ENCODE measurements around the gene PARD6G.
"Not testable (repeated sequence)": the region's sequence is repeated elsewhere in the genome, so short reads cannot be mapped to it uniquely, and the experiment has no call there.

Gene PARD6G

DNA sequence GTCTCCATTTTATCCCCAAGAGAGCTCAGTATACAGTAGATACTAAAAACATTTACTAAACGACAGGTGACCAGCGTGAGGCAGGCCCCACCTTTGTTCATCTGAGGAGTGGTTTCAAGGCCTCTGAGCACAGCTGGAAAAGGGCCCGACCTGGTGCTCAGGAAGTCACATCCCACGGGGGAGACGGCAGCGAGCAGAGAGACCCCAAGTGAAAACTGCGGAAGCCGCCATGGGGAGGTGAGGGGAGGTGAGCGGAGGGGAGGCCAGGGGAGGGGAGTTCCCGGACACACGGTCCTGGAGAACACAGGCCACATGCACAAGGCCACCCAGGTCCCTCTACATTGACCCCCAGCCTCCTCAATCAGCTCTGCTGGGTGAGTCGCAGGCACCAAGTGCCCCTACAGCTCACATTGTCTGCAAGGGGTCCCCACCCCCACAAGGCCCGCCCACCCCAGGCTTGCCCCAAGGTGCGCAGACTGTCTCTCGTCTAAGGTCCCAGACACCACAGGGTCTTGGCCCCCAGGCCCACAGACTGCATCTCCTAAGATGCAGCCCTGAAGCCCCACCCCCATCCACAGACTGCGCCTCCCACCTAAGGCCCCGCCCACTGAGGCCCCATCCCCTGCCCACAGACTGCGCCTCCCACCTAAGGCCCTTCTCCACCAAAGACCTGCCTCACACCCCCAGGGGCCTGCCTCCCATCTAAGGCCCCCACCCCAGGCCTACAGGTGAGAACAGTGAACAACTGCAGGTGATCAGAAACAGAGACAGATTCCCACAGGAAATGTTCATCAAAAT, 19.1 kb downstream of the PARD6G start:
- H3K36me3 ChIP-seq (ENCODE audit: insufficient read depth, low read depth, low read length) = no peaks in the 10 kb centered on the region
- no peaks in the 10 kb centered on the region; the same call in 1 of the 2 replicates for H3K4me1 ChIP-seq (ENCODE audit: insufficient read depth, low read length)
- no peak overlapping the region for H3K4me3 ChIP-seq (ENCODE audit: low read length)
- no peak overlapping the region for H3K9ac ChIP-seq (ENCODE audit: low read depth, low read length)
- H3K27ac ChIP-seq (ENCODE audit: low read length) = no peak overlapping the region
- no peaks in the 10 kb centered on the region for H3K27me3 ChIP-seq (ENCODE audit: insufficient read depth, low read length)
- no peaks in the 10 kb centered on the region for H3K9me3 ChIP-seq (ENCODE audit: insufficient read depth, low read depth, low read length)

DNA sequence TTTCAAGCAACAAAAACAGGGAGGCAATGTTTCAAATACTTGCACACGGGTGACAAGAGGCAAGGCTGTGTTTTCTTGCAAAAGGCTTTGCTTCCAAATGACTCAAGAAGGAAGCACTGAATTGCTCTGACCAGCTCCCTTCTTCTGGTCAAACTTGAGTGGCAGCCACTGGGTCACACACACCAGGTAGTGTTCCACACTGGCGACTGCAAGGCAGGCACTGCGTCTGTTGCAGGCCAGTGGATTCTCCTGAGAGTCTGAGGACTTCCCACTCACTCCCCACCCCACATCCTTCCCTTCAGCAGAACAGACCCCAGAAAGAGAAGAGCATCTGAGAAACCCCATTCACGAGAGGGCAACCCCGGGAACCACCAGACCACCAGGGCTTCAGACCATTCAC, 19.8 kb downstream of the PARD6G start:
- Histone ChIP-seq H3K4me3 (ENCODE audit: low read length) (no peak overlapping the region), H3K27me3 (ENCODE audit: insufficient read depth, low read length) (no peaks in the 10 kb centered on the region), H3K9me3 (ENCODE audit: insufficient read depth, low read depth, low read length) (no peaks in the 10 kb centered on the region), H3K27ac (ENCODE audit: low read length) (no peak overlapping the region), H3K4me1 (ENCODE audit: insufficient read depth, low read length) (no peaks in the 10 kb centered on the region; the same call in 1 of the 2 replicates), H3K36me3 (ENCODE audit: insufficient read depth, low read depth, low read length) (no peaks in the 10 kb centered on the region), H3K9ac (ENCODE audit: low read depth, low read length) (no peak overlapping the region)

- Histone ChIP-seq H3K9me3 (ENCODE audit: insufficient read depth, low read depth, low read length) (no peaks in the 10 kb centered on the region), H3K27me3 (ENCODE audit: insufficient read depth, low read length) (no peaks in the 10 kb centered on the region), H3K36me3 (ENCODE audit: insufficient read depth, low read depth, low read length) (no peaks in the 10 kb centered on the region), H3K27ac (ENCODE audit: low read length) (no peak overlapping the region), H3K4me3 (ENCODE audit: low read length) (no peak overlapping the region), H3K4me1 (ENCODE audit: insufficient read depth, low read length) (no peaks in the 10 kb centered on the region; the same call in 1 of the 2 replicates), H3K9ac (ENCODE audit: low read depth, low read length) (no peak overlapping the region)
Observed at GRCh38 chr18:80225685-80226084, 21.6 kb downstream of the PARD6G start.

DNA sequence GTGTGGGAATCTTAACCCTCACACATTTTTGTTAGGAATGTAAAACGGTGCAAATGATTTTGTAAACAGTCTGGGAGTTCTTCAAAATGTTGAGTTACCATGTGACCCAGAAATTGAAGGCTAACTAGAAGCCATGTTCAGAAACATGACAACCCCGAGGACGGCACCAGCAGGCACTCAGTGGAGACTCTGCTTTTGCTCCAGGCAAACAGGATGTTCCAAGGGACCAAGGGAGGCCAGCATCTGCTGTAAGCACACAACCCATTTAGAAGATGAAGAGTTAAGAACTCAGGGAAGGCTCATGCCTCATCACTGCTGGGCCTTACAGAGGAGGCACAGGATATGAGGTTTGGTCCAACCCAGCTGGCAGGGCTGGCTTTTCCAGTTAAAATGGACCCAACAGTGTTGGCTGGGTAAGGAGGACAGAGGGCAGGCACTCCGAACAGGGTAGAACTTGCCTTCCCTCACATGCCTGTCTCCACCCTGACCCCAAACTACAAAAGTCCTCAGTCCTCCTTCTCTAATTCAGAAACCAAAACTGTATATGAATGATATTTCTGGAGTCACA, 23.6 kb downstream of the PARD6G start:
- H3K27ac ChIP-seq (ENCODE audit: low read length) = no peak overlapping the region

DNA sequence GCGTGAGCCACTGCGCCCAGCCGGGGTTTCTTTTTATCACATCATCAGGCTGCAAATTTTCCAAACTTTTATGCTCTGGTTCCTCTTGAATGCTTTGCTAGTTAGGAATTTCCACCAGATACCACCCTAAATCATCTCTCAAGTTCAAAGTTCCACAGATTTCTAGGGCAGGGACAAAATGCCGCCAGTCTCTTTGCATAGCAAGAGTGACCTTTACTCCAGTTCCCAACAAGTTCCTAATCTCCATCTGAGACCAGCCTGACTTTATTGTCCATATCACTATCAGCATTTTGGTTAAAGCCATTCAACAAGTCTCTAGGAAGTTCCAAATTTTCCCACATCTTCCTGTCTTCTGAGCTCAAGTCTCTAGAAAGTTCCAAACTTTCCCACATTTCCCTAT, 27.8 kb downstream of the PARD6G start:
- H3K27ac ChIP-seq (ENCODE audit: low read length); H3K4me3 ChIP-seq (ENCODE audit: low read length); H3K9ac ChIP-seq (ENCODE audit: low read depth, low read length); H3K27me3 ChIP-seq (ENCODE audit: insufficient read depth, low read length); H3K4me1 ChIP-seq (ENCODE audit: insufficient read depth, low read length); H3K36me3 ChIP-seq (ENCODE audit: insufficient read depth, low read depth, low read length); H3K9me3 ChIP-seq (ENCODE audit: insufficient read depth, low read depth, low read length): not testable (repeated sequence)

More for the DNA sequence above, 23.6 kb downstream of the PARD6G start:
- H3K36me3 ChIP-seq (ENCODE audit: insufficient read depth, low read depth, low read length) = no peaks in the 10 kb centered on the region
- H3K4me3 ChIP-seq (ENCODE audit: low read length) = no peak overlapping the region
- no peak overlapping the region for H3K9ac ChIP-seq (ENCODE audit: low read depth, low read length)
- H3K4me1 ChIP-seq (ENCODE audit: insufficient read depth, low read length) = no peaks in the 10 kb centered on the region; the same call in 1 of the 2 replicates
- no peaks in the 10 kb centered on the region for H3K27me3 ChIP-seq (ENCODE audit: insufficient read depth, low read length)
- no peaks in the 10 kb centered on the region for H3K9me3 ChIP-seq (ENCODE audit: insufficient read depth, low read depth, low read length)

GRCh38 chr18:80218341-80219227, 28.7 kb downstream of the PARD6G start:
- H3K27ac ChIP-seq (ENCODE audit: low read length) = no peak overlapping the region
- no peaks in the 10 kb centered on the region for H3K36me3 ChIP-seq (ENCODE audit: insufficient read depth, low read depth, low read length)
- no peak overlapping the region for H3K4me3 ChIP-seq (ENCODE audit: low read length)
- H3K27me3 ChIP-seq (ENCODE audit: insufficient read depth, low read length) = no peaks in the 10 kb centered on the region
- H3K4me1 ChIP-seq (ENCODE audit: insufficient read depth, low read length) = no peaks in the 10 kb centered on the region
- no peak overlapping the region for H3K9ac ChIP-seq (ENCODE audit: low read depth, low read length)
- H3K9me3 ChIP-seq (ENCODE audit: insufficient read depth, low read depth, low read length) = no peaks in the 10 kb centered on the region

DNA sequence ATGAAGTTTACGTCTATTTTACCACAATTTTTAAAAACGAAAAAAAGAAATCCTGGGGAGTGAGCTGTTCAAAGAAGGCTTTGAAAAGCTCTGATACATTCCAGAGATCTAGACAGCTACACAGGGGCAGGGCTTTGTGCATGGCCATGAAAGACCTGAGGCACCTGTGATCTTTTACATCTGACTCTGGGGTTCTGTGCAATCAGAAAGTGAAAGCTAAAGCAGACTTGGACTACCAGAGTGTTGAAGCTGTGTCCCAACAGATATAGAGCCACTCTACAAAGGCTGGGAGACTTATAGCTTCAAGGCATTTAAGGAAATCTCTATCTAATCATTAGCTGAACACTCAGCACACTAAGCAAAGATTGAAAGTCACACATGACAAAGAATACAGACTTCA, 34.1 kb downstream of the PARD6G start:
- Histone ChIP-seq H3K27me3 (ENCODE audit: insufficient read depth, low read length) (no peaks in the 10 kb centered on the region), H3K4me1 (ENCODE audit: insufficient read depth, low read length) (0 out of 2 replicates have a peak, but pooled peaks cover 3% of the 10 kb centered on the region), H3K4me3 (ENCODE audit: low read length) (no peak overlapping the region), H3K9me3 (ENCODE audit: insufficient read depth, low read depth, low read length) (no peaks in the 10 kb centered on the region), H3K36me3 (ENCODE audit: insufficient read depth, low read depth, low read length) (no peaks in the 10 kb centered on the region), H3K27ac (ENCODE audit: low read length) (no peak overlapping the region), H3K9ac (ENCODE audit: low read depth, low read length) (no peak overlapping the region)

- Histone ChIP-seq H3K27me3 (ENCODE audit: insufficient read depth, low read length) (no peaks in the 10 kb centered on the region), H3K36me3 (ENCODE audit: insufficient read depth, low read depth, low read length) (no peaks in the 10 kb centered on the region), H3K27ac (ENCODE audit: low read length) (no peak overlapping the region), H3K9ac (ENCODE audit: low read depth, low read length) (no peak overlapping the region), H3K4me1 (ENCODE audit: insufficient read depth, low read length) (0 out of 2 replicates have a peak, but pooled peaks cover 3% of the 10 kb centered on the region), H3K4me3 (ENCODE audit: low read length) (no peak overlapping the region), H3K9me3 (ENCODE audit: insufficient read depth, low read depth, low read length) (no peaks in the 10 kb centered on the region)
Observed at GRCh38 chr18:80210312-80211083, 36.8 kb downstream of the PARD6G start.

DNA sequence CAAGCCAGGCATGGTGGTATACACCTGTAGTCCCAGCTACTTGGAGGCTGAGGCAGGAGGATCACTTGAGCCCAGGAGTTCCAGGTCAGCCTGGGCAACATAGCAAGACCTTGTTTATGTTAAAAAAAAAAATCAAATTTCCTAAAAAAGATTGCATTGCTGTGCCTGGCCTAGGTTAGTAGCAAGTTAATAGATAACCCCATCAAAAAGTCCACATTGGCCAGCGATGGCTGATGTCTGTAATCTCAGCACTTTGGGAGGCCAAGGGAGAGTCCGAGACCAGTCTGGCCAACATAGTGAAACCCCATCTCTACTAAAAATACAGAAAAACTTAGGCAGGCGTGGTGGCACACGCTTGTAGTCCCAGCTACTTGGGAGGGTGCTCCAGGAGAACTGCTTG, 38.7 kb downstream of the PARD6G start:
- Histone ChIP-seq H3K4me1 (ENCODE audit: insufficient read depth, low read length) (0 out of 2 replicates have a peak, but pooled peaks cover 3% of the 10 kb centered on the region), H3K4me3 (ENCODE audit: low read length) (no peak overlapping the region), H3K36me3 (ENCODE audit: insufficient read depth, low read depth, low read length) (no peaks in the 10 kb centered on the region), H3K9me3 (ENCODE audit: insufficient read depth, low read depth, low read length) (no peaks in the 10 kb centered on the region), H3K9ac (ENCODE audit: low read depth, low read length) (no peak overlapping the region), H3K27ac (ENCODE audit: low read length) (no peak overlapping the region), H3K27me3 (ENCODE audit: insufficient read depth, low read length) (no peaks in the 10 kb centered on the region)

DNA sequence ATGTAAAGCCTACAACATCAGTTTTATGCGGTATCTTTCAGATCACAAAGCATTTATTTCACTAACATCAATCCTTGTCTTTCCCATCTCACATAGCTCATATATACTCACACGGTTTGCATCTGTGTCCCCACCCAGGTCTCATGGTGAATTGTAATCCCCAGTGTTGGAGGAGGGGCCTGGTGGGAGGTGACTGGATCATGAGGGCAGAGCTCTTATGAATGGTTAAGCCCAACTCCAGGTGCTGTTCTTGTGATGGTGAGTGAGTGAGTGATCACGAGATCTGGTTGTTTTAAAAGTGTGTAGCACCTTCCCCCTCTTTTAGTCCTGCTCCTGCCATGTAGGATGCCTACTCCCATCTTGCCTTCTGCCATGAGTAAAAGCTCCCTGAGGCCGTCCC, 42.0 kb downstream of the PARD6G start:
- H3K27ac ChIP-seq (ENCODE audit: low read length) = no peak overlapping the region
- H3K4me1 ChIP-seq (ENCODE audit: insufficient read depth, low read length) = no peaks in the 10 kb centered on the region
- H3K27me3 ChIP-seq (ENCODE audit: insufficient read depth, low read length) = no peaks in the 10 kb centered on the region
- H3K9ac ChIP-seq (ENCODE audit: low read depth, low read length) = no peak overlapping the region
- no peak overlapping the region for H3K4me3 ChIP-seq (ENCODE audit: low read length)
- no peaks in the 10 kb centered on the region for H3K36me3 ChIP-seq (ENCODE audit: insufficient read depth, low read depth, low read length)
- no peaks in the 10 kb centered on the region for H3K9me3 ChIP-seq (ENCODE audit: insufficient read depth, low read depth, low read length)

DNA sequence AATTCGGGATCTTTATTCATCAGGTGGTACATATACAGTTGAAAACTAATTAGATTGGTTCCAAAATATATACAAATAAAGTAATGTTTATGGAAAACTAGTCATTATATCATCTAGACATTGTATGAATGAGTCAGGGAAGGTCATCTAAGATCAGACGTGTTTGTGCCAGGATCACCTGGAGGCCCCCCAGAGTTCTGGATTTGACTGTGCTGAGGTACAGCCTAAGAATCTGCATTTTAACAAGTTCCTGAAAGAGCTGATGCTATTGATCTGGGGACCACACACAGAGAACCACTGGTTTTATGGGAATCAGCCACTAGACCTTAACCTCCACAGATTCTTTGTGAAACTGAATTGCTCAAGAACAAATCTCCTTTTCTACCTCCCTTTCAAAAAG, 43.2 kb downstream of the PARD6G start:
- no peak overlapping the region for H3K9ac ChIP-seq (ENCODE audit: low read depth, low read length)
- no peak overlapping the region for H3K27ac ChIP-seq (ENCODE audit: low read length)
- H3K36me3 ChIP-seq (ENCODE audit: insufficient read depth, low read depth, low read length) = no peaks in the 10 kb centered on the region
- no peaks in the 10 kb centered on the region for H3K9me3 ChIP-seq (ENCODE audit: insufficient read depth, low read depth, low read length)
- no peaks in the 10 kb centered on the region for H3K4me1 ChIP-seq (ENCODE audit: insufficient read depth, low read length)
- no peak overlapping the region for H3K4me3 ChIP-seq (ENCODE audit: low read length)
- H3K27me3 ChIP-seq (ENCODE audit: insufficient read depth, low read length) = no peaks in the 10 kb centered on the region

All from iPS-20b (cell line).